ENCODE results near the gene RLN3. TPM values are rescaled to one million over a fixed set of nuclear protein-coding genes. Genes with fewer than 3 reads are reported as not detected.

Gene RLN3
- total and polyA plus RNA-seq, 9 of the 15 experiments (the other 6 are each of a cell fraction or from before 2014, with no cell fraction given), result 0.31 to 1.2 (median 0.71) TPM; not detected in 6

DNA sequence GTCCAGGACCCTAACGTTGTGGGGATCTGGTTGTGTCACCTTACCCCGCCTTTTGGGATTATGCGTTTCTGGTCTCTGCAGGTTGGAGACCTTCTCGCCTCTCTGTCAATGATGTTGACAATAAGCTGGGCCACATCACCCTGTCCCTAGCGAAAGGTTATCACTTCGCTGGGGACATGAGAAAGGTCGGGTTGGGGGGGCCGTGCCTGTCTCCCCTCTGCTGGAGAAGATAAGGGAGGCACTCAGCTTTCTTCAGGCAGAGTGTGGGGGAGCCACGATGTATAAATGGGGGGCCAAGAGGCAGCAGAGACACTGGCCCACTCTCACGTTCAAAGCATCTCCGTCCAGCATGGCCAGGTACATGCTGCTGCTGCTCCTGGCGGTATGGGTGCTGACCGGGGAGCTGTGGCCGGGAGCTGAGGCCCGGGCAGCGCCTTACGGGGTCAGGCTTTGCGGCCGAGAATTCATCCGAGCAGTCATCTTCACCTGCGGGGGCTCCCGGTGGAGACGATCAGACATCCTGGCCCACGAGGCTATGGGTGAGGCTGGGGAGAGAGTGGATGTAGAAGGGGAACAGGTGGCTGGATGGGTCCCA, at the start of gene RLN3 (continued):
- TF ChIP-seq, protein P1, sequence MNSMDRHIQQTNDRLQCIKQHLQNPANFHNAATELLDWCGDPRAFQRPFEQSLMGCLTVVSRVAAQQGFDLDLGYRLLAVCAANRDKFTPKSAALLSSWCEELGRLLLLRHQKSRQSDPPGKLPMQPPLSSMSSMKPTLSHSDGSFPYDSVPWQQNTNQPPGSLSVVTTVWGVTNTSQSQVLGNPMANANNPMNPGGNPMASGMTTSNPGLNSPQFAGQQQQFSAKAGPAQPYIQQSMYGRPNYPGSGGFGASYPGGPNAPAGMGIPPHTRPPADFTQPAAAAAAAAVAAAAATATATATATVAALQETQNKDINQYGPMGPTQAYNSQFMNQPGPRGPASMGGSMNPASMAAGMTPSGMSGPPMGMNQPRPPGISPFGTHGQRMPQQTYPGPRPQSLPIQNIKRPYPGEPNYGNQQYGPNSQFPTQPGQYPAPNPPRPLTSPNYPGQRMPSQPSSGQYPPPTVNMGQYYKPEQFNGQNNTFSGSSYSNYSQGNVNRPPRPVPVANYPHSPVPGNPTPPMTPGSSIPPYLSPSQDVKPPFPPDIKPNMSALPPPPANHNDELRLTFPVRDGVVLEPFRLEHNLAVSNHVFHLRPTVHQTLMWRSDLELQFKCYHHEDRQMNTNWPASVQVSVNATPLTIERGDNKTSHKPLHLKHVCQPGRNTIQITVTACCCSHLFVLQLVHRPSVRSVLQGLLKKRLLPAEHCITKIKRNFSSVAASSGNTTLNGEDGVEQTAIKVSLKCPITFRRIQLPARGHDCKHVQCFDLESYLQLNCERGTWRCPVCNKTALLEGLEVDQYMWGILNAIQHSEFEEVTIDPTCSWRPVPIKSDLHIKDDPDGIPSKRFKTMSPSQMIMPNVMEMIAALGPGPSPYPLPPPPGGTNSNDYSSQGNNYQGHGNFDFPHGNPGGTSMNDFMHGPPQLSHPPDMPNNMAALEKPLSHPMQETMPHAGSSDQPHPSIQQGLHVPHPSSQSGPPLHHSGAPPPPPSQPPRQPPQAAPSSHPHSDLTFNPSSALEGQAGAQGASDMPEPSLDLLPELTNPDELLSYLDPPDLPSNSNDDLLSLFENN (IDR thresholded peaks at IDR 0.05; ENCODE audit: low read depth in 2 of 2, low read length in 2 of 2), result 0 out of 4 replicates have a peak, but pooled peaks of 1 of the 2 experiments have one; percentile 26
- TF ChIP-seq ZBTB1 (CRISPR knock-in tag; IDR thresholded peaks at IDR 0.05; ENCODE audit: borderline replicate concordance, low read depth) (no peak), BMI1 (IDR thresholded peaks at IDR 0.05; ENCODE audit: low read length) (no peak), NFIC (IDR thresholded peaks at IDR 0.05) (0 out of 2 replicates have a peak, but pooled peaks have one; percentile 32), CHCHD3 (CRISPR knock-in tag; IDR thresholded peaks at IDR 0.05) (no peak), SMARCC2 (IDR thresholded peaks at IDR 0.05; ENCODE audit: low read depth) (0 out of 2 replicates have a peak, but pooled peaks have one; percentile 31), ZNF24 (IDR thresholded peaks at IDR 0.05) (no peak), ZNF589 (CRISPR knock-in tag; IDR thresholded peaks at IDR 0.05; ENCODE audit: low read depth) (no peak), NR4A1 (CRISPR knock-in tag; IDR thresholded peaks at IDR 0.05) (no peak), NR4A1 (tag; IDR thresholded peaks at IDR 0.05) (no peak), TEAD4 (IDR thresholded peaks at IDR 0.05; ENCODE audit: low read length) (peak; percentile 46; the same call in 1 of the 2 replicates), TEAD4 (CRISPR knock-in tag; IDR thresholded peaks at IDR 0.05; ENCODE audit: borderline replicate concordance) (no peak), ZNF316 (IDR thresholded peaks at IDR 0.05) (no peak), GATA2 (CRISPR knock-in tag; IDR thresholded peaks at IDR 0.05) (peak; percentile 63), NCOR1 (IDR thresholded peaks at IDR 0.05) (peak; percentile 83)
- TF ChIP-seq, protein P2, sequence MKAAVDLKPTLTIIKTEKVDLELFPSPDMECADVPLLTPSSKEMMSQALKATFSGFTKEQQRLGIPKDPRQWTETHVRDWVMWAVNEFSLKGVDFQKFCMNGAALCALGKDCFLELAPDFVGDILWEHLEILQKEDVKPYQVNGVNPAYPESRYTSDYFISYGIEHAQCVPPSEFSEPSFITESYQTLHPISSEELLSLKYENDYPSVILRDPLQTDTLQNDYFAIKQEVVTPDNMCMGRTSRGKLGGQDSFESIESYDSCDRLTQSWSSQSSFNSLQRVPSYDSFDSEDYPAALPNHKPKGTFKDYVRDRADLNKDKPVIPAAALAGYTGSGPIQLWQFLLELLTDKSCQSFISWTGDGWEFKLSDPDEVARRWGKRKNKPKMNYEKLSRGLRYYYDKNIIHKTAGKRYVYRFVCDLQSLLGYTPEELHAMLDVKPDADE (conservative IDR thresholded peaks at IDR 0.05; ENCODE audit: control insufficient read depth, low read depth, low read length), result no peak
- TF ChIP-seq, protein P3, sequence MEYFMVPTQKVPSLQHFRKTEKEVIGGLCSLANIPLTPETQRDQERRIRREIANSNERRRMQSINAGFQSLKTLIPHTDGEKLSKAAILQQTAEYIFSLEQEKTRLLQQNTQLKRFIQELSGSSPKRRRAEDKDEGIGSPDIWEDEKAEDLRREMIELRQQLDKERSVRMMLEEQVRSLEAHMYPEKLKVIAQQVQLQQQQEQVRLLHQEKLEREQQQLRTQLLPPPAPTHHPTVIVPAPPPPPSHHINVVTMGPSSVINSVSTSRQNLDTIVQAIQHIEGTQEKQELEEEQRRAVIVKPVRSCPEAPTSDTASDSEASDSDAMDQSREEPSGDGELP (CRISPR knock-in tag; IDR thresholded peaks at IDR 0.05; ENCODE audit: borderline replicate concordance), result peak; percentile 37; the same call in 1 of the 2 replicates
- TF ChIP-seq, protein P4, sequence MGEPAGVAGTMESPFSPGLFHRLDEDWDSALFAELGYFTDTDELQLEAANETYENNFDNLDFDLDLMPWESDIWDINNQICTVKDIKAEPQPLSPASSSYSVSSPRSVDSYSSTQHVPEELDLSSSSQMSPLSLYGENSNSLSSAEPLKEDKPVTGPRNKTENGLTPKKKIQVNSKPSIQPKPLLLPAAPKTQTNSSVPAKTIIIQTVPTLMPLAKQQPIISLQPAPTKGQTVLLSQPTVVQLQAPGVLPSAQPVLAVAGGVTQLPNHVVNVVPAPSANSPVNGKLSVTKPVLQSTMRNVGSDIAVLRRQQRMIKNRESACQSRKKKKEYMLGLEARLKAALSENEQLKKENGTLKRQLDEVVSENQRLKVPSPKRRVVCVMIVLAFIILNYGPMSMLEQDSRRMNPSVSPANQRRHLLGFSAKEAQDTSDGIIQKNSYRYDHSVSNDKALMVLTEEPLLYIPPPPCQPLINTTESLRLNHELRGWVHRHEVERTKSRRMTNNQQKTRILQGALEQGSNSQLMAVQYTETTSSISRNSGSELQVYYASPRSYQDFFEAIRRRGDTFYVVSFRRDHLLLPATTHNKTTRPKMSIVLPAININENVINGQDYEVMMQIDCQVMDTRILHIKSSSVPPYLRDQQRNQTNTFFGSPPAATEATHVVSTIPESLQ (CRISPR knock-in tag; IDR thresholded peaks at IDR 0.05), result no peak
- TF ChIP-seq, protein P5, sequence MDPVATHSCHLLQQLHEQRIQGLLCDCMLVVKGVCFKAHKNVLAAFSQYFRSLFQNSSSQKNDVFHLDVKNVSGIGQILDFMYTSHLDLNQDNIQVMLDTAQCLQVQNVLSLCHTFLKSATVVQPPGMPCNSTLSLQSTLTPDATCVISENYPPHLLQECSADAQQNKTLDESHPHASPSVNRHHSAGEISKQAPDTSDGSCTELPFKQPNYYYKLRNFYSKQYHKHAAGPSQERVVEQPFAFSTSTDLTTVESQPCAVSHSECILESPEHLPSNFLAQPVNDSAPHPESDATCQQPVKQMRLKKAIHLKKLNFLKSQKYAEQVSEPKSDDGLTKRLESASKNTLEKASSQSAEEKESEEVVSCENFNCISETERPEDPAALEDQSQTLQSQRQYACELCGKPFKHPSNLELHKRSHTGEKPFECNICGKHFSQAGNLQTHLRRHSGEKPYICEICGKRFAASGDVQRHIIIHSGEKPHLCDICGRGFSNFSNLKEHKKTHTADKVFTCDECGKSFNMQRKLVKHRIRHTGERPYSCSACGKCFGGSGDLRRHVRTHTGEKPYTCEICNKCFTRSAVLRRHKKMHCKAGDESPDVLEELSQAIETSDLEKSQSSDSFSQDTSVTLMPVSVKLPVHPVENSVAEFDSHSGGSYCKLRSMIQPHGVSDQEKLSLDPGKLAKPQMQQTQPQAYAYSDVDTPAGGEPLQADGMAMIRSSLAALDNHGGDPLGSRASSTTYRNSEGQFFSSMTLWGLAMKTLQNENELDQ (CRISPR knock-in tag; IDR thresholded peaks at IDR 0.05; ENCODE audit: borderline replicate concordance), result no peak

Measured in K562 (cell line).